Occipital lobe (tissue), 3 donors: ENCODE results near the gene CNOT6. TPM values are rescaled to one million over a fixed set of nuclear protein-coding genes. Genes with fewer than 3 reads are reported as not detected.

Experiments used
- DNase-seq: peaks from one replicate; lab custom pipeline; 2025; lab: John Stamatoyannopoulos, UW
- small RNA-seq: library from RNA; depleted of rRNA; stranded (forward); fragments of <200 nt; gene quantifications from one replicate; pipeline ENCODE3, GENCODE V24; 2014
- total RNA-seq: library from RNA; depleted of rRNA; stranded (reverse); fragments of >200 nt; gene quantifications from one replicate; pipeline ENCODE4 v1.2.3, GENCODE V29; 2014

The CNOT6 gene
- total RNA-seq, 1 donor from 2014 or later = 52.4 TPM

DNA sequence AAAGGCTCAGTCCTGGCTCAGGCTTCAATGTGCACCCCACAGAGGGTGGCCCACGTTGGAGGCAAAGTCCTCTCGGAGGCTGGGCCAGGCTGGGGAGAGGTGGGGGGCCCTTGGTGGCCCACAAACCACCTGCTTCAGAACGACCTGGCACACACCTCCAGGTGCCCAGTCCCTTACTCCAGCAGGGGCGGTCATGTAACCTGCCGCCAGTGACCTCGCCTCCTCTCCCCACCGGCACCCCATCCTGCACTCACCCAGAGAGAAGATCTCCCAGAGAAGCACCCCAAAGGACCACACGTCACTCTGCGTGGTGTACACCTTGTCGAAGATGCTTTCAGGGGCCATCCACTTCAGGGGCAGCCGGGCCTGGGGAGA is 119.6 kb downstream of the CNOT6 start:
- no peak for DNase-seq

DNA sequence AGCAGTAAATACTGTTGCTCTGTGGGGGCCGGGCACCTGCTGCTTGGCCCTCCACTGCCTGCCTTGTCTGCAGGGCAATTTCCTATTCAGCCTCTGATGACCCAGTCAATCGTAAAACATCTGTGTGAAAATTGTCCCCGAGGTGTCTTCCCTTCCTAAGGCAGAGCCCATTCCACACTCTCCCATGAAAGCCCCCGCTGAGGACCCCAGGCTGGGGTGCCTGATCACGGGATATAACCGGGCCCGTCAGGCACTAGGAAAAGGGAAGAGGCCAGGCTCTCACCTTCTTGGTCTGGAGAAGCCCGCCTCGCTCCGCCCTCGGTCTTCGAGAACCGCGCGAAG is 124.3 kb downstream of the CNOT6 start:
- DNase-seq = no peak

DNA sequence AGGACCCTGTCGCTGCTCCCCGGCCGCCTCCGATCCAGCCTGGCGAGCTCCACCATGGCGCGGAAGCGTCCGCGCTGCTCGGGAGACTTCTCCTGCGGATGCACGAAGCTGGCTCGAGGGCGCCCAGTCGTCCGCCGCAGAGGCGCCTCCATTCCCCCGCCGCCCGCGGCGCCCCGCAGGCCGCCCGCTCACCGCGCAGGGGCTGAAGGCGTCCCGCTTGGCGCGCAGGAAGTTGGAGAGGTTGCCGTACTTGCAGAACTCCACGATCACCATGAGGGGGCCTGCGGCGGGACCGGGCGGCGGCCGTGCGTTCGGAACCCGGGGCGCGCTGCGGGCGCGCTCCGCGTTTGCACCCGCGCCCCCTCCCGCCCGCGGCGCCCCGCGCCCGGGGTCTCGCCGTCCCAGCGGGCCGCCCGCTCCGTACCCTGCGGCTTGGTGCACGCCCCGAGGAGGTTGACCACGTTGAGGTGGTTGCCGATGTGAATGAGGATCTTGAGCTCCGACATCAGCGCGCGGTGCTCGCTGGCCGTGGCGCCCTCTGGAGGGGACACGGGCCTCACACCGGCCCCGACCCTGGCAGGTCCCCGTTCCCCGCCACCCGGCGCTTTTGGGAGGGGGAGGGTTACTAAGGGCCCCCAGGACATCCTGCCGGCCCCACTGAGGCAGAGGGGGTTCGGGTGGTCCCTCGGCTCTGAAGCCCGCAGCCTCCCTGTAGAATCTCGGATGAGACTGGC is 124.8 kb downstream of the CNOT6 start:
- no peak for DNase-seq

DNA sequence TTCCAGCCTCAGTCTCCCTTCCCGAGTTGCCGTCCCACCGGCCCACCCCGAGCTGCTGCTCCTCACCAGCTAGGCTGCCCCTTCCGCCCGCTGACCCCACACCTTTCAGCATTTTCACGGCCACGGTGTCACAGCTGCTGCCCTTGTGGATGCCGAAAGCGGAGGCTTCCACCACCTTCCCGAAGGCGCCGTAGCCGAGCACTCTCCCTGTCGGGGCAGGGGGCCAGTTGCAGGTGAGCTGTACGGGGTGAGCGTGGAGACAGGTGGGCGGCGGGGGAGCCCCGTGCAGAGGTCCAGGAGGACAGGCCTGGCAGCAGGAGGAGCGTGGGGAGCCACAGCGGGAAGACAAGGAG is 125.4 kb downstream of the CNOT6 start:
- no peak for DNase-seq

DNA sequence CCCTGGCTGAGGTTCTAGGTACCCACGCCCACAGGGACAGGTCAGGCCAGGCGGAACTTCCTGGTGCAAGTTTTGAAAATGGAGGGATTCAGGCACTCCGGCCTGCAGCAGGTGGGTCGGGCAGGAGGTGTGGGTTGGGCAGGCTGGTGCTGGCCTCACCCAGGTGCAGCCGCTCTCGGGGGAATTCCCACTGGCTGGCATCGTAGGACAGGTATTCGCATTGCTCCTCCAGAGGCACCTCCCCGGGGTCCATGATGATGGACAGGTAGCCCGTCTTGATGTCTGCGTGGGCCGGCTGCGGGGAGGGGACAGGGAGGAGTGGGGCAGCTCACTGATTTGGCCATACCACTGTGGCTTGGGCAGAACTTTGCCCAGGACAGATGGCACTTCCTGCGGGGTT is 125.8 kb downstream of the CNOT6 start:
- DNase-seq = no peak

DNA sequence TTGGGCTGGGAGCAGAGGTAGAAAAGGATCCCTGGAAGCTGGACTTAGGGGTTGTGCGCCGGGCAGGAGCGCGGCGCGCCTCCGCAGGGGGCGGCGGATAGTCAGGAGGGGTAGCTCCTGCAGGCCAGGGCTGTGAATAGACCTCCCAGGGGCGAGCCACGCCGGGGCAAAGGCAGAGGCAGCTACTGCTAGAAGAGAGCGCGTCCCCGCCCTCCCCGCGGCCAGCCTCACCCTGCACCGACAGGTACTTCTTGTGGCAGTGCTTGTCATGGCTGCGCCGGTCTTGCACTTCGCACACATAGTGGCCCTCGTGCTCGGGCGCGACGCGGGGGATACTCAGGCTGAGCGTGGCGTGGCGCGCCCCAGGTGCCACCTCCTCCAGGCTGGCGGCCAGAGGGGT is 127.1 kb downstream of the CNOT6 start:
- DNase-seq = no peak

DNA sequence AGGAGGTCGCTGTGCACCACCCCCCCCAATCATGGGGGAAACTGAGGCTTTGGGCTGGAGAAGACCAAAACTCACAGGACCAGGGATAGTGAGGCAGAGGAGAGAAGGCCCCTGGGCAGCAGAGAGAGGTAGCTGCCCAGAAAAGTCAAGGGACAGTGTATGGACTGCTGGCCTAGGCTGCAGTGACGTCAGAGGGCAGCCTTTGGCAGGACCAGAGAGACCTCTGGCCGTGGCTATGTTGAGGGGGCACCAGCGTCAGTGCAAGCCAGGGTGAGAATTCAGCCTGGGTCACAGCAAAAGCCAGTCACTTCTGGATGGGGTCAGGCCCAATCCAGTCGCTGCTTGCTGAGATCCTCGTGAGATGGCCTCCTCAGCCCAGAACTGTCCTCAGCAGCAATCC is 128.7 kb downstream of the CNOT6 start:
- DNase-seq = no peak

DNA sequence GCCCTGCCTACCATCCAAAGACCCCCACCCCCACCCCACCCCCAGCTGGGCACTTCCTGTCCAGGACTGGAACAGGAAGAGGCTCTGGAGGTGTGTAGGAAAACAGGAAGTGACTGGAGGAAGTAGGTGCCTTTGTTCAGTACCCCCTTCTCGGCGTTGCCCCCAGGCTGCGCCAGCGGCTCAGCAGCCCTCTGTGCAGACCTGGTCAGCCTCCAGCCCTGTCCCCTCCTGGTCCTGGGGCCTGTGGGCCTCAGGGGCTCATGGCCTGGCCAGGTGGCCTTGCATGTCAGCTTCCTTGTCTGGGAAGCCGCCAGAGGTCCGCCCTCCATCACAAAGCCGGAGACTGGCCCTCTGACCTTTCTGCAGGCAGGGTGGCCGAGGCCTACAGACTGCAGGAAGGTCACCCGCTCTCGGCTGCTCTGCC is 129.2 kb downstream of the CNOT6 start:
- no peak for DNase-seq

DNA sequence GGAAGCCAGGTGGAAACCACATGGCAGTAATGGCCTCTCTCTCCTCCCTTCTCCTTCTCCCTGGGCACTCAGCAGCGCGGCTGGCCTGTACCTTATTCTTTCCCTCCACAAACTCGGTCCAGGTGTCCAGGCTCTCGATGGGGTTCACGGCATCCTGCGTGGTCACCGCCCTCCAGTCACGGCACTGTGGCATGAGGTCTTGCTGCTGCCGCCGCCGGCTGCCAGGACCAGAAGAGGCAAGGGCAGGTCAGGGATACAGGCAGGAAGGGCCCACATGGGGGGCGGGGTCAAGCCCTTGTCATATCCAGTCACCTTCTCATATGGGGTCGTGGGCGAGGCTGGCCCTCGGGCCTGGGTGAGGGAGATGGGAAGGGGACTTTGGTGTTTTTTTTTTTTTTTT is 129.7 kb downstream of the CNOT6 start:
- no peak for DNase-seq

DNA sequence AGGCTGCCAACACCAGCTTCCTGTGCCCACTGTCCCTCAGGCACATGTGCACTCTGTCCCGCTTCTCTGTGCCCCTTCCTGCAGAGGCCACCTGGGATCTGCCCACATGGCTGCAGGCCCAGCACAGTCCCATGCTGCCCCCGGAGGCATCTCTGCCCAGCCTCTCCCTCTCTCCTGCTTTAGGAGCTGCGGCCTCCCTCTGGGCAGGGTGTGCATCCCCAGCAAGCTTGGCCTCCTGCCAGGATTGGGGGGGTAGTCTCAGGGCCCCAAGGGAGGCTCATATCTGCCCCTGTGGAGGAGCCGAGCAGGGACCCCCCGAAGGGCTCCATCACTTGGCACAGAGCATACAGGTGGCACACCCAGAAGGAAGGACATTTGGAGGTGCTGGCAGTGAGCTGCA is 130.4 kb downstream of the CNOT6 start:
- no peak for DNase-seq

DNA sequence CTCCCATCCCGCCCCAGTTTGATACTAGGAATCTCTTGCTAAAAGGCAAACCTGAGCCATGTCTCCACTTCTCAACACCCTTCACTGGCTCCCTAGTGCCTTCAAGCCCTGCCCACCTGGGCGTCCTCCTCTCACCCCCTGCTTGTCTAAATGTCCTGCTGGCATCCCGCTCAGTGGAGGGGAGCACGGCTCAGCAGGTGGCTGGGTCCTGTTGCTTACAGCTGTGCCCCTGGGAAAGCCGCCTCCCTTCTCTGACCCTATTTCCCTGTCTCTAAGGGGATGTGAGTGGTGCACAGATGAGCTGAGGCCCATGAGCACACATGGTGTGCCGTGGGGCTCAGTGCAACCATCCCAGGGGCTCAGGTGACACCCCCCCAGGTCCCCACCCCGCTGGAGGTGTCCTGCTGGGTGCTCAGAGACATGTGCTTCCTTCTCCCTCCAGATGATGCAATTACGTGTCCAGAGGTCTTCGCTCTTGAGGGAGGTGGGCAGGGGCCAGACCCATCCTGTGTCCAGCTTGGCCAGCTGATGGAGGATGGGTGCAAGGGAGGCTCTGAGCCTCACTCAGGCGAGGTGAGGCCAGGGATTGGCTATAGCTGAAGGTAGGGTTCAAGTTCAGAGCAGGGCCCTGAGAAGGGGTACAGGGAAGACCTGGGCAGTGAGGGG is 131.1 kb downstream of the CNOT6 start:
- DNase-seq = no peak

DNA sequence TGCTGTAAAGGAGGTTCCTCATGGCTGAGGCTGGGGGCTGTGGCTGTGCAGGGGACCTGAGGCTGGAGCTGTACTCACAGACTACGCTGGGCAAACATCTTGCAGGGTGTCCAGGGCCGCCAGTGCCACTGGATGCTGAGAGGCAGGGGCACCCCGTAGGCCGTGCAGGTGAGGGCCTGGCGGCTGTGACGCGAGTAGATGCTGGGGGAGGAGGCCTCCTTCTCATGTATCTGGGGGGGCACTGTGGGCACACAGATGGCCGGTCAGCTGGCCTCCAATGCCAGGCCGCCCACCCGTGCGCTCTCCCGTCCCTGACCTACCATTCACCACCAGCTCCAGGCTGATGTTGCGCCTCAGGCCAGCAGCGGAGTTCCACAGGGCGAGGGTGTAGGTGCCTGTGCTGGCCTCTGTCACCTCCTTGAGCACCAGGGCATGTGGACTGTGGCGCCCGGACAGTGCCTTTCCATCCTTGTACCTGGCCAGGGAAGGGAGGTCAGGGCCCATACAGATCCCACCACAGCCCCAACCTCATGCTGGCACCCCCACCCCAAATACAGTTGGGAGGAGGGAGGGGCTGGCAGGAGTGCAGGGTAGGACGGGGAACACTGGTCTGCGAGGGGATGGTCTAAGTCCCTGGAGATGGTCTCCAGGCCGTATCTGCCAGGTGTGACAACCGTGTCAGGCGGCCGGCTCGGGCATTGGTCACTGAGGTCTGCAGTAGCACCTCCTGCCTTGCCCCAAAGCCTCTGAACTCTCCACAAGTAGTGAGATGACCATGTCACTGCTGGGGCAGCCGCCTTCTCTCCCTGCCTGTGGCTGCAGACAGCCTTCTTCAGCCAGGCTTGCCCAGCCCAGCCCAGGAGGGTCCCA is 131.8 kb downstream of the CNOT6 start:
- no peak for DNase-seq

DNA sequence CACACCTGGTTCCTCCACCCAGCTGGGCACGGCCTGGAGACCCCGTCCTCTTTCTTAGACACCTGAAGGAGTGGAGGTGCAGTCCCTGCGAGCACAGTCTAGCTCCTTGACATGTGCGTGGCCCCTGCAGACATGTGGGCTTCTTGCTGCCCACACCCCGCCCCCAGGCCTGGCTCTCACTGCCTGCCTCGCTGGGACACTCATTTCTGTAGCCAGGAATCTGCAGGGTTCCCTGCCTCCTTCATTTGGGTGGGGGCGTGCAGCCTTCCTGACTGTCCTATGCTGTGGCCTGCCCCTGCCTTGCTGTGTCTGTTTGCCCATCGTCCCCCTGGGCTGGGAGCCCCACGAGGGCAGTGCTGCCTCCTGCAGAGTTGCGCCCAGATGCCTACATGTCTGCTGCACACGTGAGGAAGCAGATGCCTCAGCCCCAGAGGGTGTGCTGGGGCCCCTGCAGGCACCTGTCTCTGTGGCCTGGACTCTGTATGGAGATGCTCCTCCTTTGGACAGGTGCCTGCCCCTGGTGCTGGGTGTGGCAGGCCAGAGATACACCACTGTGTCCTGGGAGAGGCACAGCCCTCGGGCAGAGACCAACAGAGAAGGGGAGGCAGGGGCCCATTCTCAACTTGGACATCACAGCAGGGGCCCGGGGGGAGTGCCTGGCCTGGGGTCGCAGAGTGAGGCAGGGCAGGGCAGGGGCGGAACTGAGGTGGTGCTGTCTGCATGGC is 132.6 kb downstream of the CNOT6 start:
- no peak for DNase-seq

DNA sequence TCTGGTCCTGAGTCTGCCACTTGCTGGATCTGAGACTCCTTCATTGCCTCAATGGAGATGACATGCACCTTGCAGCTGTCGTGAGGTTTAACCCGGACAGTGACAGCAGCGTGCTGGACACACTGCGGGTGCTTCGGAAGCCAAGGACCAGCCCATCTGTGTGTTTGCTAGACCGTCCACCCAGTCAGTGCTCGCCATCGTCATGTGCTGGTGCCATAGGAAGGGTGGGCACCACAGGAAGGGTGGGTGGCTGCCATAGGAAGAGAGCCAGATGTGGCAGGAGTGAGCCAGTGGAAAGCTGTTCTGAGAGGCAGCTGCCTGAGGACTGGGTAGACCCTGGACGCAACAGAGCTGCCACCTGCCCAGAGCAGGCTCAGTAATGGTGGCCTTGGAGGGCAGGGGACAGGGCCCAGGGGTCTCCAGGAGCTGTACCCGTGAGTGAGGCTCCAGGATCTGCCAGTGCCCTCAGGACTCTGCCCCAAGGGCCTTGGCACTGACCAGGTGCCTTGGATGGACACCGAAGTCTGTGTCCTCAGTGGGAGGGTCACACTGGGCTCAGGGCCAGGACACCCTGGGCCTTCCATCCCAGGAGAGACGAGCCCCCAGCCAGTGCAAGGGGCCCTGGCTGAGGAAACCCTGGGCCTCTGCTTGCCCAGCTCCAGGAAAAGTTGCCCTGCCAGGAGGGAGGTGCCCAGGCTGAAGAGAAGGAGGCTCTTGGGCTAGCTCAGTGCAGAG is 133.4 kb downstream of the CNOT6 start:
- no peak for DNase-seq

Small RNA genes within 50 kb of the gene (small RNA-seq; reads per million reads assigned to genes)
- gene RNU6-525P = not detected

Other genes with a start within 250 kb of the CNOT6 start
- gene MAPK9, start 202.3 kb upstream of the CNOT6 start, total RNA-seq = 90.8 TPM
- 11.4 TPM for gene GFPT2, start 141.0 kb upstream of the CNOT6 start, total RNA-seq
- gene SCGB3A1, start 97.1 kb downstream of the CNOT6 start, total RNA-seq = not detected
- 2.3 TPM for gene FLT4, start 155.2 kb downstream of the CNOT6 start, total RNA-seq
- gene OR2Y1, start 245.7 kb downstream of the CNOT6 start, total RNA-seq = not detected